GM12892 (cell line): ENCODE results near the gene KRT28.

Experiments used
- POLR2A ChIP-seq: IDR thresholded peaks from 2 replicates; pipeline ENCODE4 v1.6.1; 2011; ENCODE audit warnings: low read depth, low read length, control low read depth
- POLR2AphosphoS5 ChIP-seq: IDR thresholded peaks from 2 replicates; pipeline ENCODE4 v1.6.1; 2011; ENCODE audit warnings: low read depth, low read length, control low read depth
- TAF1 ChIP-seq: IDR thresholded peaks from 2 replicates; pipeline ENCODE4 v1.6.1; 2011; ENCODE audit warnings: low read depth, mild to moderate bottlenecking, control low read depth, low read length, borderline replicate concordance

DNA sequence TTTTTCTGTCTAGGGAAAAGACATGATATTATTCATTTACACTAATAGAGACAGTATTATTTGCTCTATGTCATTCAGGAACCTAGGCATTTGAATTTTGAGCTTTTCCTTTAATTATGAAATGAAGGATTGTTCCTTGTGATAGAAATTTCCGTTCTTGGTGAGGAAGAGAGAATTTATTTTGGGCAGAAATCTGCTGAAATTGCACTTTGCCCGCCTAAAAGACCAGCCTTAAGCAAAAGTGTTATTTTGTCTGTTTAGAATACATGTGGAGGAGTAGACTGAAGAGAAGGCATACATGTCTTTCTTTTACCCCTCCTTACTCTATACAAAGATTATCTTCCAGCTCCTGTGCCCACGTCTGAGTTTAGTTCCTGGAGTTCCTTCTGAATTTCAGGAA lies 39.4 kb upstream of the KRT28 start:
- TF ChIP-seq POLR2AphosphoS5: no peak
- TF ChIP-seq POLR2A: no peak
- TF ChIP-seq TAF1: no peak
